Activated naive CD4-positive, alpha-beta T cell treated with anti-CD3 and anti-CD28 coated beads, Interleukin-2, amount 10 ng/mL, durations not matched to agents 7 days and 5 days (primary cell): ENCODE results near the gene PDLIM4.
A peak's percentile ranks its signal among the peaks of the same experiment; 100 is the strongest.

Experiments
- CTCF ChIA-PET: fragments of 350-600 bp; sonication (Branson Sonifier 250); formaldehyde crosslinking; loops from one replicate; lab custom pipeline; 2021; ENCODE audit warnings: antibody characterized with exemption; lab: Charles Lee
- DNase-seq: peaks from one replicate; pipeline ENCODE4 v3.0.0-alpha.2; 2020
- H3K27ac Mint-ChIP-seq: one replicate; pipeline ENCODE4 v1.8.0; 2021; ENCODE audit warnings: mild to moderate bottlenecking, moderate library complexity, mixed read lengths
- H3K27me3 Mint-ChIP-seq: one replicate; pipeline ENCODE4 v1.8.0; 2021; ENCODE audit warnings: mild to moderate bottlenecking, mixed read lengths
- H3K36me3 Mint-ChIP-seq: one replicate; pipeline ENCODE4 v1.8.0; 2021; ENCODE audit warnings: mixed read lengths
- H3K4me1 Mint-ChIP-seq: one replicate; pipeline ENCODE4 v1.8.0; 2021; ENCODE audit warnings: mixed read lengths
- H3K4me3 Mint-ChIP-seq: one replicate; pipeline ENCODE4 v1.8.0; 2021; ENCODE audit warnings: mild to moderate bottlenecking, moderate library complexity, mixed read lengths
- H3K9me3 Mint-ChIP-seq: one replicate; pipeline ENCODE4 v1.8.0; 2021; ENCODE audit warnings: mixed read lengths

The PDLIM4 gene

GRCh38 chr5:132233081-132233480 lies 24.4 kb upstream of the PDLIM4 start:
- Mint-ChIP-seq H3K27me3 (peaks cover 57% of the 10 kb centered on the region), H3K27ac (no peak overlapping the region), H3K9me3 (no peaks in the 10 kb centered on the region), H3K4me1 (peaks cover 16% of the 10 kb centered on the region), H3K4me3 (no peak overlapping the region), H3K36me3 (no peaks in the 10 kb centered on the region)
- DNase-seq, result no peak
- CTCF ChIA-PET, result no interaction called here

- H3K36me3 Mint-ChIP-seq, result no peaks in the 10 kb centered on the region
- no peak overlapping the region for H3K4me3 Mint-ChIP-seq
- peaks cover 16% of the 10 kb centered on the region for H3K4me1 Mint-ChIP-seq
- H3K27me3 Mint-ChIP-seq, result peaks cover 51% of the 10 kb centered on the region
- CTCF ChIA-PET, result interaction anchor here (2.1 kb wide), 1 partner anchor 39 kb away, joined by 5 read pairs; no protein-coding TSS in a partner anchor
- no peak for DNase-seq
- H3K27ac Mint-ChIP-seq, result no peak overlapping the region
- H3K9me3 Mint-ChIP-seq, result no peaks in the 10 kb centered on the region
Observed at GRCh38 chr5:132233811-132234683, 23.4 kb upstream of the PDLIM4 start.

- Mint-ChIP-seq H3K36me3 (no peaks in the 10 kb centered on the region), H3K4me1 (peaks cover 12% of the 10 kb centered on the region), H3K4me3 (no peak overlapping the region), H3K27ac (no peak overlapping the region), H3K27me3 (peaks cover 51% of the 10 kb centered on the region), H3K9me3 (no peaks in the 10 kb centered on the region)
- CTCF ChIA-PET, result interaction anchor here (2.1 kb wide), 1 partner anchor 38 kb away, joined by 5 read pairs; no protein-coding TSS in a partner anchor
- no peak for DNase-seq
Observed at GRCh38 chr5:132234684-132235062, 22.8 kb upstream of the PDLIM4 start.

GRCh38 chr5:132235340-132235739 lies 22.2 kb upstream of the PDLIM4 start:
- Mint-ChIP-seq H3K9me3 (no peaks in the 10 kb centered on the region), H3K27me3 (peaks cover 47% of the 10 kb centered on the region), H3K36me3 (no peaks in the 10 kb centered on the region), H3K4me1 (peaks cover 9% of the 10 kb centered on the region), H3K4me3 (no peak overlapping the region), H3K27ac (no peak overlapping the region)
- no peak for DNase-seq
- CTCF ChIA-PET, result interaction anchor here (0.9 to 4.5 kb wide), 4 partner anchors 10 to 173 kb away, joined by 3 to 39 read pairs (median 4); partner anchors contain the start of gene P4HA2

- Mint-ChIP-seq H3K27me3 (peaks cover 32% of the 10 kb centered on the region), H3K36me3 (no peaks in the 10 kb centered on the region), H3K27ac (no peak overlapping the region), H3K4me1 (no peaks in the 10 kb centered on the region), H3K4me3 (no peak overlapping the region), H3K9me3 (no peaks in the 10 kb centered on the region)
- no peak for DNase-seq
- CTCF ChIA-PET, result interaction anchor here (0.7 to 4.5 kb wide), 22 partner anchors 8 to 580 kb away, joined by 3 to 39 read pairs (median 8); partner anchors contain the start of genes CSF2, P4HA2 and SLC22A5
Observed at GRCh38 chr5:132237141-132237540, 20.4 kb upstream of the PDLIM4 start.

GRCh38 chr5:132237670-132238069 lies 19.8 kb upstream of the PDLIM4 start:
- H3K27ac Mint-ChIP-seq, result no peak overlapping the region
- H3K4me3 Mint-ChIP-seq, result no peak overlapping the region
- no peaks in the 10 kb centered on the region for H3K4me1 Mint-ChIP-seq
- H3K27me3 Mint-ChIP-seq, result peaks cover 27% of the 10 kb centered on the region
- DNase-seq, result no peak
- H3K36me3 Mint-ChIP-seq, result no peaks in the 10 kb centered on the region
- H3K9me3 Mint-ChIP-seq, result no peaks in the 10 kb centered on the region
- CTCF ChIA-PET, result interaction anchor here (0.7 to 4.5 kb wide), 37 partner anchors 8 to 580 kb away, joined by 3 to 39 read pairs (median 5); partner anchors contain the start of genes CSF2, P4HA2 and SLC22A5

- Mint-ChIP-seq H3K4me1 (no peaks in the 10 kb centered on the region), H3K9me3 (no peaks in the 10 kb centered on the region), H3K27me3 (peaks cover 24% of the 10 kb centered on the region), H3K4me3 (no peak overlapping the region), H3K27ac (no peak overlapping the region), H3K36me3 (no peaks in the 10 kb centered on the region)
- CTCF ChIA-PET, result interaction anchor here (0.7 to 4.5 kb wide), 39 partner anchors 9 to 579 kb away, joined by 3 to 39 read pairs (median 5); partner anchors contain the start of genes CSF2, P4HA2 and SLC22A5
- DNase-seq, result peak; percentile 83
Observed at GRCh38 chr5:132238169-132238744, 19.2 kb upstream of the PDLIM4 start.

- Mint-ChIP-seq H3K4me3 (no peak overlapping the region), H3K36me3 (no peaks in the 10 kb centered on the region), H3K27me3 (peaks cover 31% of the 10 kb centered on the region), H3K27ac (no peak overlapping the region), H3K9me3 (peaks cover 3% of the 10 kb centered on the region), H3K4me1 (no peaks in the 10 kb centered on the region)
- DNase-seq, result no peak
- CTCF ChIA-PET, result interaction anchor here (0.8 to 4.5 kb wide), 26 partner anchors 8 to 262 kb away, joined by 3 to 39 read pairs (median 6); partner anchors contain the start of genes CSF2, P4HA2 and SLC22A5
Observed at GRCh38 chr5:132238901-132239500, 18.5 kb upstream of the PDLIM4 start.

- Mint-ChIP-seq H3K36me3 (no peaks in the 10 kb centered on the region), H3K4me1 (no peaks in the 10 kb centered on the region)
Observed at GRCh38 chr5:132239776-132240175, 17.7 kb upstream of the PDLIM4 start.

GRCh38 chr5:132243366-132243977 lies 14.0 kb upstream of the PDLIM4 start:
- no peak overlapping the region for H3K27ac Mint-ChIP-seq
- CTCF ChIA-PET, result no interaction called here
- H3K36me3 Mint-ChIP-seq, result no peaks in the 10 kb centered on the region
- H3K4me3 Mint-ChIP-seq, result no peak overlapping the region
- H3K27me3 Mint-ChIP-seq, result peaks cover 48% of the 10 kb centered on the region
- no peaks in the 10 kb centered on the region for H3K4me1 Mint-ChIP-seq
- H3K9me3 Mint-ChIP-seq, result peaks cover 14% of the 10 kb centered on the region
- DNase-seq, result no peak

More at GRCh38 chr5:132239776-132240175, 17.7 kb upstream of the PDLIM4 start:
- Mint-ChIP-seq H3K27me3 (peaks cover 38% of the 10 kb centered on the region), H3K4me3 (no peak overlapping the region), H3K9me3 (peaks cover 8% of the 10 kb centered on the region), H3K27ac (no peak overlapping the region)
- no peak for DNase-seq
- CTCF ChIA-PET, result interaction anchor here (0.8 to 4.5 kb wide), 5 partner anchors 8 to 128 kb away, joined by 3 to 39 read pairs (median 16); partner anchors contain the start of gene P4HA2

GRCh38 chr5:132245593-132245992 lies 11.9 kb upstream of the PDLIM4 start:
- peaks cover 14% of the 10 kb centered on the region for H3K9me3 Mint-ChIP-seq
- CTCF ChIA-PET, result interaction anchor here (3.6 kb wide), 1 partner anchor 7 kb away, joined by 19 read pairs; no protein-coding TSS in a partner anchor
- H3K27me3 Mint-ChIP-seq, result peaks cover 42% of the 10 kb centered on the region
- no peak overlapping the region for H3K4me3 Mint-ChIP-seq
- no peak for DNase-seq
- H3K27ac Mint-ChIP-seq, result no peak overlapping the region
- H3K36me3 Mint-ChIP-seq, result no peaks in the 10 kb centered on the region
- no peaks in the 10 kb centered on the region for H3K4me1 Mint-ChIP-seq

GRCh38 chr5:132246806-132247205 lies 10.7 kb upstream of the PDLIM4 start:
- no peak overlapping the region for H3K4me3 Mint-ChIP-seq
- H3K4me1 Mint-ChIP-seq, result no peaks in the 10 kb centered on the region
- no peak overlapping the region for H3K27ac Mint-ChIP-seq
- DNase-seq, result no peak
- CTCF ChIA-PET, result interaction anchor here (0.8 to 3.6 kb wide), 2 partner anchors 9 to 11 kb away, joined by 3 to 19 read pairs; no protein-coding TSS in a partner anchor
- H3K27me3 Mint-ChIP-seq, result peaks cover 51% of the 10 kb centered on the region
- H3K36me3 Mint-ChIP-seq, result no peaks in the 10 kb centered on the region
- H3K9me3 Mint-ChIP-seq, result peaks cover 14% of the 10 kb centered on the region

- H3K9me3 Mint-ChIP-seq, result peaks cover 6% of the 10 kb centered on the region
- CTCF ChIA-PET, result interaction anchor here (1.0 to 2.8 kb wide), 3 partner anchors 10 to 21 kb away, joined by 3 to 21 read pairs (median 3); no protein-coding TSS in a partner anchor
- no peaks in the 10 kb centered on the region for H3K36me3 Mint-ChIP-seq
- H3K4me1 Mint-ChIP-seq, result no peaks in the 10 kb centered on the region
- H3K4me3 Mint-ChIP-seq, result no peak overlapping the region
- no peak overlapping the region for H3K27ac Mint-ChIP-seq
- DNase-seq, result no peak
- H3K27me3 Mint-ChIP-seq, result peaks cover 41% of the 10 kb centered on the region
Observed at GRCh38 chr5:132250547-132250946, 6.9 kb upstream of the PDLIM4 start.
